GM15510 (cell line): ENCODE measurements around the gene GET4.

ENCODE experiments used
- POLR2A ChIP-seq: IDR thresholded peaks from 3 replicates; pipeline ENCODE4 v1.6.1; 2011; ENCODE audit warnings: borderline replicate concordance; ENCODE audit not compliant: insufficient read length; ENCODE audit errors: extremely low read depth

The GET4 gene

GRCh38 chr7:877312-878232, 1.2 kb downstream of the GET4 start:
- no peak for TF ChIP-seq POLR2A

GRCh38 chr7:879093-879492, 2.7 kb downstream of the GET4 start:
- TF ChIP-seq POLR2A = no peak

GRCh38 chr7:879706-880105, 3.4 kb downstream of the GET4 start:
- no peak for TF ChIP-seq POLR2A

- no peak for TF ChIP-seq POLR2A
Observed at GRCh38 chr7:880450-880849, 4.1 kb downstream of the GET4 start.

- no peak for TF ChIP-seq POLR2A
Observed at GRCh38 chr7:881441-882234, 5.3 kb downstream of the GET4 start.

- TF ChIP-seq POLR2A = no peak
Observed at GRCh38 chr7:882336-883035, 6.1 kb downstream of the GET4 start.

- TF ChIP-seq POLR2A = no peak
Observed at GRCh38 chr7:883055-884021, 7.0 kb downstream of the GET4 start.

GRCh38 chr7:884191-885003, 8.0 kb downstream of the GET4 start:
- TF ChIP-seq POLR2A = no peak

GRCh38 chr7:885261-885892, 9.0 kb downstream of the GET4 start:
- TF ChIP-seq POLR2A = no peak

- no peak for TF ChIP-seq POLR2A
Observed at GRCh38 chr7:885893-886625, 9.7 kb downstream of the GET4 start.

GRCh38 chr7:886626-887487, 10.5 kb downstream of the GET4 start:
- no peak for TF ChIP-seq POLR2A

- no peak for TF ChIP-seq POLR2A
Observed at GRCh38 chr7:887488-887820, 11.1 kb downstream of the GET4 start.
